HEK293 (cell line): Measurements from ENCODE around the gene KLHL35.

ENCODE experiments used
- PATZ1 ChIP-seq: fragments of 450-650 bp; formaldehyde crosslinking; IDR thresholded peaks from 2 replicates; pipeline ENCODE4 v1.5.1; 2016; ENCODE audit warnings: missing biosample characterization, missing genetic modification characterization
- YY1 ChIP-seq: fragments of 450-650 bp; formaldehyde crosslinking; IDR thresholded peaks from 2 replicates; pipeline ENCODE4 v1.5.1; 2018; ENCODE audit warnings: missing biosample characterization, missing genetic modification characterization
- ZNF274 ChIP-seq, 2 experiments: fragments of 200-500 bp in 1 of 2; fragments of 450-650 bp in 1 of 2; sonication (Bioruptor generic) in 1 of 2; formaldehyde crosslinking in 1 of 2; IDR thresholded peaks; 2 replicates each; pipeline versions ENCODE4 v1.5.1 to v1.6.1; 2014 to 2016; ENCODE audit warnings: borderline replicate concordance in 1 of 2, inconsistent platforms in 1 of 2, low read length in 1 of 2, missing biosample characterization in 1 of 2, missing genetic modification characterization in 1 of 2
- ZNF580 ChIP-seq: fragments of 450-650 bp; formaldehyde crosslinking; IDR thresholded peaks from 2 replicates; pipeline ENCODE4 v1.5.1; 2016; ENCODE audit warnings: missing biosample characterization, missing genetic modification characterization

- no peak for TF ChIP-seq PATZ1 (tag by site-specific recombination)
- no peak for TF ChIP-seq ZNF274 (IDR thresholded peaks at IDR 0.05; ENCODE audit: low read length)
- TF ChIP-seq ZNF274 (tag by site-specific recombination; IDR thresholded peaks at IDR 0.05; ENCODE audit: borderline replicate concordance), result no peak
- no peak for TF ChIP-seq YY1 (tag by site-specific recombination)
- no peak for TF ChIP-seq ZNF580 (tag by site-specific recombination)
These were observed at the start of gene KLHL35 for GRCh38 chr11:75432911-75433321.
